Measurements from ENCODE around the gene IRF2BP2.

DNA sequence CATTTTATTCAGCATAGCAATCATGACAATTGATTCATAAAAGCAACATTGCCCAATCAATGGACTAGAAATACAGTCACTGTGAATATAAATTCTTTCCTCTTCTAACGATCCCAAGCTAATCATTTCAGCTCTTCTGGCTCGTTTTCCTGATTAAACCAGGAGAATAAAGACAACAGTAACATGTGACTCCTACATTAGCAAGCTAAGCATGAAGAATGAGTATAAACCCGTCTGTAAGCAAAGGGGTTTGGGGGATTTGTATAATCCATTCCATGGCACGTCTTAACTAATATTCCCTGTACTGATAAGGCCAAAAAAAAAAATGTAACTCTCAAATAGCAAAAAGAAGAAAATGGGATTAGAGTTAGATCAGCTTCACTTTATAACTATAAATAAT, 21.6 kb downstream of the IRF2BP2 start:
- no peak for TF ChIP-seq POLR2A (IDR thresholded peaks at IDR 0.05)
- TF ChIP-seq, protein P1, sequence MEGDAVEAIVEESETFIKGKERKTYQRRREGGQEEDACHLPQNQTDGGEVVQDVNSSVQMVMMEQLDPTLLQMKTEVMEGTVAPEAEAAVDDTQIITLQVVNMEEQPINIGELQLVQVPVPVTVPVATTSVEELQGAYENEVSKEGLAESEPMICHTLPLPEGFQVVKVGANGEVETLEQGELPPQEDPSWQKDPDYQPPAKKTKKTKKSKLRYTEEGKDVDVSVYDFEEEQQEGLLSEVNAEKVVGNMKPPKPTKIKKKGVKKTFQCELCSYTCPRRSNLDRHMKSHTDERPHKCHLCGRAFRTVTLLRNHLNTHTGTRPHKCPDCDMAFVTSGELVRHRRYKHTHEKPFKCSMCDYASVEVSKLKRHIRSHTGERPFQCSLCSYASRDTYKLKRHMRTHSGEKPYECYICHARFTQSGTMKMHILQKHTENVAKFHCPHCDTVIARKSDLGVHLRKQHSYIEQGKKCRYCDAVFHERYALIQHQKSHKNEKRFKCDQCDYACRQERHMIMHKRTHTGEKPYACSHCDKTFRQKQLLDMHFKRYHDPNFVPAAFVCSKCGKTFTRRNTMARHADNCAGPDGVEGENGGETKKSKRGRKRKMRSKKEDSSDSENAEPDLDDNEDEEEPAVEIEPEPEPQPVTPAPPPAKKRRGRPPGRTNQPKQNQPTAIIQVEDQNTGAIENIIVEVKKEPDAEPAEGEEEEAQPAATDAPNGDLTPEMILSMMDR (IDR thresholded peaks at IDR 0.05): no peak

Measured in lower leg skin (tissue), 3 donors.